GM12875 (cell line): ENCODE measurements around the gene AFAP1L2.

ENCODE experiments used
- H3K4me3 ChIP-seq: one replicate; pipeline ENCODE4 v1.5.1; 2011; ENCODE audit warnings: low read depth, low read length, control low read depth
- TF ChIP-seq, protein P1 (sequence below): IDR thresholded peaks from 2 replicates; pipeline ENCODE4 v1.5.1; 2011; ENCODE audit warnings: low read depth, mild to moderate bottlenecking, control low read depth, inconsistent platforms, low read length, moderate library complexity, borderline replicate concordance; ENCODE audit not compliant: insufficient read depth

The AFAP1L2 gene

DNA sequence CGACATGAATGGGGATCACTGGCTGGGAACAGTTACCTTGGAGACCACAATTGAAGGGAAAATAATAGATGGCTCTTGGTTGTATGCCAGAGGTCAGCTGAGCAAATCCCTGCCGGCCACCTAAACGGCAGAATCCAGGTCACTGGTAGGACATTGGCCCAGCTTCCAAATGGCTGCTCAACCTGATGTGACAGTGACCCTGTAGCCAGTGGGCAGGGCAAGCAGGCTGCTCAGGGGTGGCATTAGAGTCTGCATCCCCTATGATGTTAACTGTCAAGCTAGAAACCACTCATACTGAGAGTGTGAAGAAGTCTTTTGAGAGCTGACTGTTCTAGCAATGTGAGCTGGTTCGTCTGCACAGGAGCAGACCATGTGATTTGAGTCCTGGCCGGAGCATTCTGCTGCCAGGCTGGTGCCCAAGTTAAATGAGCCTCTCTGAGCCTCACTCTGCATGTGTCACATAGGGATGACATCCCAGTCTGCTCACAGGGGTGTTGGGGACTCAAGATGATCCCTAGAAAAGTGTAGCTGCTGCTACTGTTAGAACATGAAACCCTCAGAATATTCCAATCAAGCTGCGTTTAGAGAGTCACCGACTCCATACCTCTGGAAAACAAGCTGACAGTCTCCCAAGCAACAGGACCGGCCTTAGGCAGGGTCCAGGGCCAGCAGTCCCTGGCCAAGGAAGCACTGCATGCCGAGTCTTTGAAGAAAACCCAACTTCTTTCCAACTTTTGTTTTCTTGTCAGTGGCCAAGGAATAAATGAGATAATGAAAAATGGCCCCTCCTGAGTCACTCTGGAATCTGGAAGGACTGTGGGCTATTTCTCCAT is 95.6 kb downstream of the AFAP1L2 start:
- no peak overlapping the region for H3K4me3 ChIP-seq
- TF ChIP-seq, protein P1, sequence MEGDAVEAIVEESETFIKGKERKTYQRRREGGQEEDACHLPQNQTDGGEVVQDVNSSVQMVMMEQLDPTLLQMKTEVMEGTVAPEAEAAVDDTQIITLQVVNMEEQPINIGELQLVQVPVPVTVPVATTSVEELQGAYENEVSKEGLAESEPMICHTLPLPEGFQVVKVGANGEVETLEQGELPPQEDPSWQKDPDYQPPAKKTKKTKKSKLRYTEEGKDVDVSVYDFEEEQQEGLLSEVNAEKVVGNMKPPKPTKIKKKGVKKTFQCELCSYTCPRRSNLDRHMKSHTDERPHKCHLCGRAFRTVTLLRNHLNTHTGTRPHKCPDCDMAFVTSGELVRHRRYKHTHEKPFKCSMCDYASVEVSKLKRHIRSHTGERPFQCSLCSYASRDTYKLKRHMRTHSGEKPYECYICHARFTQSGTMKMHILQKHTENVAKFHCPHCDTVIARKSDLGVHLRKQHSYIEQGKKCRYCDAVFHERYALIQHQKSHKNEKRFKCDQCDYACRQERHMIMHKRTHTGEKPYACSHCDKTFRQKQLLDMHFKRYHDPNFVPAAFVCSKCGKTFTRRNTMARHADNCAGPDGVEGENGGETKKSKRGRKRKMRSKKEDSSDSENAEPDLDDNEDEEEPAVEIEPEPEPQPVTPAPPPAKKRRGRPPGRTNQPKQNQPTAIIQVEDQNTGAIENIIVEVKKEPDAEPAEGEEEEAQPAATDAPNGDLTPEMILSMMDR: no peak

DNA sequence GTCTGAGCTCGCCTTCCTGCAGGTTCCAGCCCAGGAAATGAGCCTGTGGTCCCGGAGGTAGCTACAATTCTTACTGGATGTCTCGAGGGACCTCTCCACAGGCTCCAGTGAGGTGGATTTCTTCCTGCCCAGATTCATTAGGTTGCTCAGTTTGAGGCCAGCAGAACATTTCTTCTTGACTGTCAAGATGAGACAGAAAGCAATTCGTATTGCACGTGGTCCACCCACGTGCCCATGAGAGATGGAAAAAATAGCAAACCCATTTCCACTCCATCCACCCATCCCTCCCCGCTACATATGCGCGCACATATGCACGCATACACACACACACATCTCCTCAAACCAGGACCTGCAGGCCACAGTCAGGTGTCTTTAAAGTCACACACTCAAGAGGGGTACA is 96.6 kb downstream of the AFAP1L2 start:
- TF ChIP-seq, protein P1: no peak
- no peak overlapping the region for H3K4me3 ChIP-seq

DNA sequence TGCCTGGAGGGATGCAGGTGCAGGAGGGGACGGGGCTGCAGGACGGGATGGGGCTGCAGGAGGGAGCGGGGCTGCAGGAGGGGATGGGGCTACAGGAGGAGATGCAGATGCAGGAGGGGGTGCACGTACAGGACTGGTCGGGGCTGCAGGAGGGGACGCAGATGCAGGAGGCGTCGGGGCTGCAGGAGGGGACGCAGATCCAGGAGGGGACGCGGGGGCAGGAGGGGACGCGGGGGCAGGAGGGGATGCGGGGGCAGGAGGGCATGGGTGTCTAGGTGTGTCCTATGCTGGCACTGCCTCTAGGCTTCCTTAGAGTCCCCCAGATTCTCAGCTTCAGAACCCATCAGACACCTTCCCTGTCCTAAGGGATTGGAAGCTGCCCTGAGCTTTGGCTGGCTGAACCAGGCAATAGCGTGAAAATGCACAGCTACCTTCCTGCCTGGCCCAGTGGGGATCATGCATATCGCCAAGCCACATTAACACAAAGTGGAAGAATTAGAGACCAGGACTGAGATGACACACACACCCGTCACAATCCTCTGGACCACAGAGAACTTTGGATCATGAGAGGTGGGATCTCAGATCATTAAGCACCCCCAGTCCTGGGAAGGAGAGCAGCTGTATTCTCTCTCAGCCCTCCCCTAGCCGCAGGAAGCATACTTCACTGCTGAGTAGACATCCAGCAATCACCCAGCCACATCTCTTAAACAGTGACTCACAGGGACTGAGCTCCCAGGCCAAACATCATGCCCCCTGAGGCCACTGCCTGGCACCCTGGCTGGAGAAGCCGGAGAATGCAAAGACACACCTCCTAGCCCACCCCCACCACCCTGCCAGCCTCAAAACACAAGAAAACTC is 98.0 kb downstream of the AFAP1L2 start:
- H3K4me3 ChIP-seq: no peak overlapping the region
- TF ChIP-seq, protein P1: no peak

DNA sequence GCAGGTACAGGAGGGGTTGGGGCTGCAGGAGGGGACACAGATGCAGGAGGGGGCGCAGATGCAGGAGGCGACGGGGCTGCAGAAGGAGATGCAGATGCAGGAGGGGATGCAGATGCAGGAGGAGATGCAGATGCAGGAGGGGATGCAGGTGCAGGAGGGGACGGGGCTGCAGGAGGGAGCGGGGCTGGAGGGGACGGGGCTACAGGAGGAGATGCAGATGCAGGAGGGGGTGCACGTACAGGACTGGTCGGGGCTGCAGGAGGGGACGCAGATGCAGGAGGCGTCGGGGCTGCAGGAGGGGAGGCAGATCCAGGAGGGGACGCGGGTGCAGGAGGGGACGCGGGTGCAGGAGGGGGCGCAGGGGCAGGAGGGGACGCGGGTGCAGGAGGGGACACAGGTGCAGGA is 98.8 kb downstream of the AFAP1L2 start:
- TF ChIP-seq, protein P1: no peak

DNA sequence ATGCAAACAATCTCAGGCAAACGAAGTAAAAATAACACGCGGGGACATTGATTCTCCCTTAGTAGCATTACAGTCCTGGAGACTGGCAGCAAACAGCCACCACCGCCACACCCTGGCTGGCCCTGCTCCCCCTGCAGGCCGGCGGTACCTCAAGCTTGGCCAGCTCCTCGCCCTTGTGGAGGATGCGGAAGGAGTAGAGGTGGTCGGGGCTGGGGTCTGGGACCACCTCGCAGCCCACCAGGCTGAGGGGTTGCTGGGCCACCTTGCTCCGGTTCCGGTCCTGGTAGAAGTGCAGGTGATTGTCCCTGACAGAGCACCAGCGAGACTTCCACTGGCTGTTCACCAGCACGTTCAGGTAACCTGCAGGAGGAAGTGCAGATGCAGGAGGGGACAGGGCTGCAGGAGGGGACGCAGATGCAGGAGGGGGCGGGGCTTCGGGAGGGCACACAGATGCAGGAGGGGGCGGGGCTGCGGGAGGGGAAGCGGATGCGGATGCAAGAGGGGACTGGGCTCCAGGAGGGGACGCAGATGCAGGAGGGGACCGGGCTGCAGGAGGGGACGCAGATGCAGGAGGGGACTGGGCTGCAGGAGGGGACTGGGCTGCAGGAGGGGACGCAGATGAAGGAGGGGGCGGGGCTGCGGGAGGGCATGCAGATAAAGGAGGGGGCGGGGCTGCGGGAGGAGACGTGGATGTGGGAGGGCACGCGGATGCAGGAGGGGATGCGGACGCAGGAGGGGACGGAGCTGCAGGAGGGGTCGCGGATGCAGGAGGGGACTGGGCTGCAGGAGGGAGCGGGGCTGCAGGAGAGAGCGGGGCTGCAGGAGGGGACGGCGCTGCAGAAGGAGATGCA is 99.5 kb downstream of the AFAP1L2 start:
- peak overlapping the region; percentile 44 for H3K4me3 ChIP-seq

More for the DNA sequence above, 98.8 kb downstream of the AFAP1L2 start:
- no peak overlapping the region for H3K4me3 ChIP-seq

DNA sequence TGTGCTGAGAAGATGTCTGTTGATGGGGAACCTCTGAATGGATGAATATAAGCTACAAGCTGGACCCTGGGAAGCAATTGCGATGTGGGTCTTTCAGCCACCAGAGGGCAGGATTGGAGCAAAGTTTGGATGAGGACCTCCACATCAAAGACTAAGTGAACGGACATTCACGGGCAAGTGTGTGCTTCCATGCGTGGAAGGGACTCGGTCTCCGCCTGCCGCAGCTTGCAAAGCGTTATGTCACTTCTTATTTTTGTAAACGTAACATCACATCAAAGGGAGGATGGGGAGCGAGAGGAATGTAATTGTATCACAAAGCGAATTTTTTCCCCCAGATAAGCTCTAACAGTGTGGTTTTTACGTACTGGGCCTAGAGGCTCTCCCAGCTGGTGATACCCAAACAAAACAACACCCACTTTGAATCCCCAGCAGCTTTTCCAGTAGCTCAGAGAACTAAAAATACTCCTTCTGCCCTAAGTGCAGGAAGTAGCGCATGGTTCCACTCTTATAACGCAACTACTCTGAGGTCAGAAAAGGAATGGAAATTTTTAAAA is 100.2 kb downstream of the AFAP1L2 start:
- H3K4me3 ChIP-seq: peak overlapping the region; percentile 44
- TF ChIP-seq, protein P1: peak; percentile 78

More for the DNA sequence above, 99.5 kb downstream of the AFAP1L2 start:
- TF ChIP-seq, protein P1: peak; percentile 78
